Fibroblast of skin of back (primary cell): Measurements from ENCODE around the gene PIK3C2G. TPM values are rescaled to one million over a fixed set of nuclear protein-coding genes. Genes with fewer than 3 reads are reported as not detected.
"Not testable (repeated sequence)": the region's sequence is repeated elsewhere in the genome, so short reads cannot be mapped to it uniquely, and the experiment has no call there.

Experiments used
- DNase-seq: peaks from one replicate; pipeline ENCODE4 v3.0.0-alpha.2; 2013
- polyA plus RNA-seq, 2 experiments: library from polyadenylated mRNA; unstranded; fragments of 120-200 nt; gene quantifications; one replicate each; pipeline ENCODE4 v1.2.1, GENCODE V29; 2013; ENCODE audit not compliant: insufficient read length in 2 of 2

PIK3C2G gene
- polyA plus RNA-seq (2013, experiment 1 of 2; ENCODE audit: insufficient read length) = not detected
- not detected for polyA plus RNA-seq (2013, experiment 2 of 2; ENCODE audit: insufficient read length)

GRCh38 chr12:18261273-18261672, at the start of gene PIK3C2G:
Gene PIK3C2G, plus strand, starts transcription at chr12:18261518. Its CDS starts 20,564 bp downstream, at chr12:18282082.
- DNase-seq = no peak

DNA sequence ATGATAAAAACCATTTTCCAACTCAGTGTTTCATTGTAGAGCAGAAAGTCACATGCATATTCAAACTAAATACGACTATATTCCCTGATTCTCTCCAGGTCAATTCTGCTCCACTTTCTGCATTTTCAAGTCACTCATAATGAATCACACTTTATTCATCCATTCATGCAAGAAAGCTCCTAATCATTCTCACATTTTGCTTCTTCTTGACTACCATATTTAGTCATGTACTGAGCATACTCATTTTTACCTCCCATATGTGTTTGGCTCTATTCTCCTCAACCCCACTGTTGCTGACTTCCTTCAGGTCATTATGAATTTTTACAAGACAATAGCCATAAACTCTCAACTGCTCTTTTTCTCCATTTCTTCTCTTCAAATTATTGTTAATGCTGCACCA, 43.4 kb upstream of the PIK3C2G start:
- peak; percentile 66 for DNase-seq

DNA sequence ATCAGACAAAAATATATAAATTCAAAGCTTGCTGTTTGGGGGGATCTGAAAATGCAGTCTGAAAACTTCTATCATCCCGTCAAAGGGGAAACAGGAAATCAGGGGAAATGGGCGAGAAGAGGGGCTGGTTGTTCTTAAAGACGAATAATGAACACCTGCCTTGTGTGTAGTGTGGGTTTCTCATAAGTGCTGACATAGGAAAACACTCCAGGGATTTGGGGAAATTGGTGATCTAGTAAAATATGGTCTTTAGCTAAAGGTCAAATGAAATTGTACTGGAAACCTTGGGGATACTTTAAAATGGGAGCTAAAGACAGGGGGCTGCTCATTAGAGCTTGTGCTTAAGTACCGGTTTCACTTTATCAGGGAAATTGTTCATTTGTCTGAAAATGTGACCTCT, 39.6 kb upstream of the PIK3C2G start:
- DNase-seq = no peak

- DNase-seq = no peak
Observed at GRCh38 chr12:18222699-18223098, 38.6 kb upstream of the PIK3C2G start.

DNA sequence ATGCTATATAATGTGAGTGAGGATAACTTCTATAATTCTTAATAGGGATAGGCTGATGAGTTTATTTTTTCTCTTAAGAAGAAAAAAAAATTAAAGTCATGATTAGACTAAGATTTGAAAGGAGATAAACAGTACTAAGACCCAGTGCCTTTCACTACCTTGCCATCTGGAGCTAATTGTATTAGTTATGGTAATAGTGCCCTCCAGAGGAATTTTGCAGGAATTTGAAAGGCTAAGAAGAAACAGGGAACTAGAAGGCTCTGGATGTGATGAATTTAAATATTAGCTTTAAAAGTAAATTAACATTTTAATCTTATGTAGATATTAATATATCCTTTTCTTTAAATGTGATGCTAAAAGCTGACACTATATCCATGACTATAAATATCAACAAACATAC, 36.6 kb upstream of the PIK3C2G start:
- DNase-seq = peak; percentile 57

GRCh38 chr12:18239526-18239925, 21.8 kb upstream of the PIK3C2G start:
- no peak for DNase-seq

GRCh38 chr12:18242380-18243089, 18.8 kb upstream of the PIK3C2G start:
- no peak for DNase-seq

GRCh38 chr12:18243238-18243637, 18.1 kb upstream of the PIK3C2G start:
- DNase-seq = no peak

DNA sequence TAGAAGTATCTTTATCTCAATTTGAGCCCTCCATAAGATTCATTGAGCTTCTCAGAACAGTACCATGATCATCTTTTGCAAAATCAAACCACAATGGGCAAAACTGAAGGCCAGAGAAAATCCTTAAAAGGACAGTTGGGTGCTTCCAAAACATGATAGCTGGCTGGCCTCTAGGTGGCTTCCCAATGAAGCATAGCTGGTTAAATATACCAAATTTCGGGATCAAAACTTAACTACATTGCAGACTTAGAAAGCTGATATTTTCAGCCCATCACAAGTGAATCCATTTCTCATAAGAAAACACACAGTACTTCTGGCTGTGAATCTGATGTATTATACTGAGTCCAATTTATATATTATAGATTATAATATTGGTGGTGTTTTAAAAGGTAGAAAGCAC, 15.3 kb upstream of the PIK3C2G start:
- no peak for DNase-seq

- DNase-seq = peak; percentile 68
Observed at GRCh38 chr12:18250313-18250916, 10.9 kb upstream of the PIK3C2G start.

DNA sequence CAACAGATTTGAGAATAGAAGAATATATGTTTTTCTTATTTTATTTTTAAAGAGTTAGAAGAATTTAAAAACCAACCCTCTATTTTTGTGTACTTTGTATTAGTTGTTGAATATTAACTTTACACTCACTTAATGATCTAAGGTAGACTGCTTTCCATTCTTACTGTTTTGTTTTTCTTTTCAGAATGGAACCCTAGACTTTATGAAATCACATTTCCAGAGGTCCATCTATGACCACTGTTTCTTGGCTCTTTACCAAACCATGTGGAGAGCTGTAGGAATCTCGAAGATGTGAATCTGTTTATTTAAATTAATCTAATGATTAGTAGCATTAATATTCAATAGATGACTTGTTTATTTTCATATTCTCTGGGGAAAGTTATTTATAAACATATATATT, 7.2 kb upstream of the PIK3C2G start:
- DNase-seq = no peak

DNA sequence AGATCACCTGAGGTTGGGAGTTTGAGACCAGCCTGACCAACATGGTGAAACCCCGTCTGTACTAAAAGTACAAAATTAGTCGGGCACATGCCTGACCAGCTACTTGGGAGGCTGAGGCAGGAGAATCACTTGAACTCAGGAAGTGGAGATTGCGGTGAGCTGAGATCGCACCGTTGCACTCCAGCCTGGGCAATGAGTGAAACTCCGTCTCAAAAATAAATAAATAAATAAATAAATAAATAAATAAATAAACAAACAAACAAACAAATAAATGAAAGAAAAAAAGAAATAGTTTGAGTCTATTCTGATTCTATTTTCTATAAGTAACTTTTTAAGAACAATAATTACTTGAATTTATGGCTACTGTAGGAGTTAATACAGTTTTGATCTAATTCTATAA, 6.3 kb upstream of the PIK3C2G start:
- DNase-seq = not testable (repeated sequence)

DNA sequence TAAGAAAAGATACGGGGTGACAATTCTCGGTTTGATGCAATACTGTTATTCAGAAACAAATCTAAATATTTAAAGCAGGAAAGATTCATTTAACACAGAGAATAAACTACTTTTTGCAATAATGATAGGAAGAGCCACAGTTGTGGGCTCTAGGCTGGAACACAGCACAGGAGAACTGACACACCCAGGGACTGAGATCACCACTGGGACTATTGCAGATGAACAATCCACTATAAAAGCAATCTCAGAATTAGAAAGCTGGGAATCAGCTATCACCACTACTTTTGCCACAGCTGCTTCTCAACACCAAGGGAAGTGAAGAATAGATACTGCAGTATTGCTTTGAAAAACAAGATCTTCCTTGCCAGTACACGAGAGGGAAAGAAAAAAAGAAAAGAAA, 4.1 kb upstream of the PIK3C2G start:
- DNase-seq = no peak

GRCh38 chr12:18258929-18259328, 2.4 kb upstream of the PIK3C2G start:
- no peak for DNase-seq

GRCh38 chr12:18259906-18260682, 1.2 kb upstream of the PIK3C2G start:
- DNase-seq = no peak

DNA sequence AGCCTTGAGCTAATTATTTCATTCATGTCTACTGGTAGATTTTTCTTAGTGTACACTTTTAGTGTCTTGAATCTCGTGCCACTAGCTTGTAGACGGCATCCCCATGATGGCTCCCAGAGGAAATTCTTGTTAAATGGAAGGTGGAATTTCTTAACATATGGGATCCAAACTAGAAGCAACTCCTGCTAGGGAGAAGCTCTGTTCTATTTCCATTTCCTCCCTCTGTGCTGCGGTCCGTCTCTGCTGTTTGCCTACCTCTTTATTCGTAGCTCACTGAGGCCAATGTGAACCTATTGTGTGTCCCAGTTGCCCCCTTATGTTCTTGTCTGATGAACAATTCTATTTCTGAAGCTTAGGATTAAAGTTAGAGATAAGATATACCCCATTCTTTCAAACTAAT, 588 bp downstream of the PIK3C2G start:
- no peak for DNase-seq

DNA sequence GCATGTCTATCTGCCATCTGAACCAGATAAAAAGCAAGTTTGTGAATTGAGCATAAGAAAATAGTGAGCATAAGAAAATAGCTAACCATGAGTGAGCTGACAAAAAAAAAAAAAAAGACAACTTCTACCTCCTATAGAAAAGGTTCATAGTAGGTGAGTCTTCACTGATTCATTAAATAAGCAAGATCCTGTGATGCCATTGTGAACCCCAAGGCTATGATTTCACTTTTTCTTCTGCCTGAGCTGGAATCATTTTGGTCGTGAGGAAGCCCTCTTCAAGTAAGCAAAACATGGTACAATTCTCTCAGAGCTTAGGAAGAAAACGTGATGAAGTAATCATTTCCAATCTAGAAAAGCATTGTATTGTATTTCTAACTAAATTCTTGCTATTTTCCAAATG, 1.2 kb downstream of the PIK3C2G start:
- DNase-seq = peak; percentile 15

DNA sequence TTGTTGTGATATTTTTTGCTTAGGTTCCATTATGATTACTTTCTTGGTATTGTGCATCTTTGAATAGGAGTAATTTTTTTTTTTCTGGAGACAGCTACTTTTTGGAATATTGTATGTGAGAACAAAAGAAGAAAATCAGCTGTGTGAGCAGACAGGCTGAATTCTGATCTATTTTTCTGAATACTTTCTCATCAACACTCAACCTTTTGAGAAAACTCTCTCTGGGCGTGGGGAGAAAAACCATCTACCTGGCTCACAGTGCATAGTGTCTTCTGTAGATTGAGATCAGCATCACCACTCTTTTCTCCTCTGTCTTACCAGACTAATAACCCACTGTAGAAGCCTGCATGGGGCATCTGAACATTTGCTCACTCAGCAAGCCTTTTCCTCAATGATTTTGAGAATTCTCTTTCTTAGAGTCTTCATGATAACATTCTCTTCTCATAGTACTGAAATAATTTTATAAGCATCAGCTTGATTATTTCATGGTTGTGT, 3.3 kb downstream of the PIK3C2G start:
- DNase-seq = no peak

- DNase-seq = no peak
Observed at GRCh38 chr12:18267427-18268099, 6.2 kb downstream of the PIK3C2G start.

GRCh38 chr12:18270958-18271460, 9.7 kb downstream of the PIK3C2G start:
- peak; percentile 8 for DNase-seq

DNA sequence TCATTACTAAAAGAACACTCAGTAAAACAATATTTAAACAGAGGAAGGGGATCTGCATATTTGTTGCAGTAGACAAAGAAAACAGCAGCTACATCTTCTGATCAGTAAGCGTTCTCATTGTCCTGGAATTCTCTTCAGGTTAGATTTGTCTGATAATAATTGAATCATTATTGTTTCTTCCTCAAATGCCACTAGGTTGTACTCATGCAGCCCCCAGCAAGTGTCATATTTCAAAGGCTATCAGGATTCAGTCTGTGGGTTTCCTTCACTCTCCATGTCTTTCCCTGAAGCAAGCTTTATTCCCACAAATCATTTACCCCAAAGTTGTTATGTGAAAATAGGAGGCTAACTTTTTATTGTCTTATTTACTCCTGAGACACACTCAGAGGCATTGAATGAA, 14.7 kb downstream of the PIK3C2G start:
- peak; percentile 54 for DNase-seq

- DNase-seq = no peak
Observed at GRCh38 chr12:18277196-18277595, 15.9 kb downstream of the PIK3C2G start.

DNA sequence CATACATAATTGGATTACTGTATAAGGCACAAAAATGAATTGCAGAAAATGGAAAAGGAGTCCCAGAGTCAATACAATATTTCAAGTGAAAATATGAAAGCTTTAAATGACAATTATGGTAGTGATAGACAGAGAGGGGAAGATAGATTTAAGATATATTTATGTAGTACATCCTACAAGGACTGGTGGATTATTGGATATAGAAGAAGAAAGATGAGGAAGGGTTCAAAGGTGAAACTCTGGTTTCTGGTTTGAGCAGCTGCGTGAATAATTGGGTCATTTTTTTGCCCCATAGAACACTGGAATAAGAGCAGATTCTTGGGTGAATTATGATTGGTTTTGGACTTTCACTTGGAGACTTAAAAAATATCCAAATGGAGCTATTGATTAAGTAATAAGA, 19.4 kb downstream of the PIK3C2G start:
- DNase-seq = no peak
